ELF-1 (cell line): ENCODE data around the gene ARPP19.
A peak's percentile ranks its signal among the peaks of the same experiment; 100 is the strongest.
"Not testable (repeated sequence)": the region's sequence is repeated elsewhere in the genome, so short reads cannot be mapped to it uniquely, and the experiment has no call there.

Experiments
- DNase-seq: peaks from one replicate; pipeline ENCODE4 v3.0.0-alpha.2; 2016; ENCODE audit warnings: low read depth, low spot score

The ARPP19 gene

GRCh38 chr15:52551762-52552161, 17.1 kb downstream of the ARPP19 start:
- DNase-seq = no peak

- DNase-seq = not testable (repeated sequence)
Observed at GRCh38 chr15:52551186-52551585, 17.6 kb downstream of the ARPP19 start.

- no peak for DNase-seq
Observed at GRCh38 chr15:52546031-52546751, 22.6 kb downstream of the ARPP19 start.

- no peak for DNase-seq
Observed at GRCh38 chr15:52540374-52541012, 28.3 kb downstream of the ARPP19 start.

- no peak for DNase-seq
Observed at GRCh38 chr15:52537459-52537858, 31.4 kb downstream of the ARPP19 start.

- DNase-seq = no peak
Observed at GRCh38 chr15:52532427-52532826, 36.4 kb downstream of the ARPP19 start.

GRCh38 chr15:52529940-52530339, 38.9 kb downstream of the ARPP19 start:
- no peak for DNase-seq

GRCh38 chr15:52529341-52529924, 39.4 kb downstream of the ARPP19 start:
- DNase-seq = peak; percentile 51

- peak; percentile 70 for DNase-seq
Observed at GRCh38 chr15:52528564-52529340, 40.1 kb downstream of the ARPP19 start, which contains the start of gene MYO5A. MYO5A (minus strand) TSS chr15:52528880; CDS start chr15:52528806, 74 bp downstream.

GRCh38 chr15:52527911-52528563, 40.8 kb downstream of the ARPP19 start:
- DNase-seq = no peak

- DNase-seq = no peak
Observed at GRCh38 chr15:52527196-52527910, 41.5 kb downstream of the ARPP19 start.

GRCh38 chr15:52524223-52525136, 44.4 kb downstream of the ARPP19 start:
- no peak for DNase-seq

GRCh38 chr15:52523647-52524046, 45.2 kb downstream of the ARPP19 start:
- no peak for DNase-seq

- no peak for DNase-seq
Observed at GRCh38 chr15:52523192-52523591, 45.6 kb downstream of the ARPP19 start.

GRCh38 chr15:52521682-52522081, 47.1 kb downstream of the ARPP19 start:
- DNase-seq = no peak

GRCh38 chr15:52520421-52520820, 48.4 kb downstream of the ARPP19 start:
- no peak for DNase-seq

- DNase-seq = no peak
Observed at GRCh38 chr15:52518487-52519371, 50.1 kb downstream of the ARPP19 start.

- DNase-seq = no peak
Observed at GRCh38 chr15:52517014-52517413, 51.8 kb downstream of the ARPP19 start.

GRCh38 chr15:52515343-52515742, 53.5 kb downstream of the ARPP19 start:
- DNase-seq = no peak
